H1 (cell line): ENCODE results near the gene SERPINB6. TPM values are rescaled to one million over a fixed set of nuclear protein-coding genes. Genes with fewer than 3 reads are reported as not detected.

Experiments
- CTCF ChIA-PET: fragments of 300-600 bp; sonication (Branson Sonifier 250); formaldehyde crosslinking; loops from one replicate; lab custom pipeline; 2021; ENCODE audit not compliant: partially characterized antibody; lab: Charles Lee
- POLR2A ChIA-PET: fragments of 300-600 bp; sonication (Branson Sonifier 250); formaldehyde crosslinking; loops from one replicate; lab custom pipeline; 2021; ENCODE audit warnings: inconsistent platforms; ENCODE audit not compliant: partially characterized antibody; lab: Charles Lee
- DNase-seq, 2 experiments: peaks; one replicate each; pipeline versions ENCODE4 v3.0.0 to v3.0.0-alpha.2; 2010 to 2022; ENCODE audit warnings: low spot score in 2 of 2, low read depth in 1 of 2, mixed read lengths in 1 of 2
- FAIRE-seq: peaks from 2 replicates; lab custom pipeline; 2011; peaks lifted over from hg19 to GRCh38; lab: Jason Lieb, UNC
- H2AFZ ChIP-seq: 2 replicates; pipeline ENCODE4 v1.8.1; 2012; ENCODE audit warnings: low read length, inconsistent platforms
- H2AK5ac ChIP-seq: 2 replicates; pipeline ENCODE4 v1.6.1; 2013; ENCODE audit warnings: low read depth, low read length
- H2BK120ac ChIP-seq: replicated peaks from 2 replicates; pipeline ENCODE3; 2013; ENCODE audit warnings: low read depth, low read length, inconsistent platforms
- H2BK12ac ChIP-seq: 2 replicates; pipeline ENCODE4 v1.6.1; 2013; ENCODE audit warnings: low read depth, low read length
- H2BK15ac ChIP-seq: 2 replicates; pipeline ENCODE4 v1.6.1; 2013; ENCODE audit warnings: low read length
- H2BK20ac ChIP-seq: 2 replicates; pipeline ENCODE4 v1.6.1; 2013; ENCODE audit warnings: low read length
- H2BK5ac ChIP-seq: 2 replicates; pipeline ENCODE4 v1.6.1; 2013; ENCODE audit warnings: low read depth, low read length
- H3K14ac ChIP-seq: 2 replicates; pipeline ENCODE4 v1.6.1; 2013; ENCODE audit warnings: inconsistent platforms; ENCODE audit not compliant: insufficient read length
- H3K18ac ChIP-seq: 2 replicates; pipeline ENCODE4 v1.6.1; 2013; ENCODE audit warnings: low read length; ENCODE audit errors: extremely low read depth
- H3K23ac ChIP-seq: 2 replicates; pipeline ENCODE4 v1.6.1; 2013; ENCODE audit warnings: inconsistent platforms; ENCODE audit not compliant: insufficient read length
- H3K23me2 ChIP-seq: 2 replicates; pipeline ENCODE4 v1.6.1; 2013; ENCODE audit warnings: low read depth, low read length
- H3K27ac ChIP-seq: 2 replicates; pipeline ENCODE4 v1.6.1; 2011; ENCODE audit warnings: low read depth, low read length, inconsistent platforms
- H3K27me3 ChIP-seq, 4 experiments: replicated peaks in 1 of 4; 1 replicate in 1 of 4; 2 replicates in 3 of 4; pipeline versions ENCODE4 v1.6.1 to v1.8.1; 2011 to 2013; ENCODE audit warnings: low read length in 3 of 4, mild to moderate bottlenecking in 3 of 4, inconsistent platforms in 2 of 4, mixed read lengths in 2 of 4, moderate library complexity in 1 of 4; ENCODE audit not compliant: control insufficient read depth in 3 of 4, insufficient read depth in 3 of 4; ENCODE audit errors: extremely low read depth in 1 of 4
- H3K36me3 ChIP-seq, 4 experiments: 2 replicates each; pipeline versions ENCODE4 v1.6.1 to v1.8.1; 2011 to 2013; ENCODE audit warnings: mild to moderate bottlenecking in 4 of 4, low read length in 3 of 4, moderate library complexity in 2 of 4, control low read depth in 1 of 4, inconsistent platforms in 1 of 4; ENCODE audit not compliant: insufficient read depth in 4 of 4, control insufficient read depth in 2 of 4
- H3K4ac ChIP-seq: replicated peaks from 2 replicates; pipeline ENCODE3; 2013; ENCODE audit warnings: low read length, low read depth, mixed read lengths, inconsistent platforms; ENCODE audit not compliant: insufficient read length
- H3K4me1 ChIP-seq, 4 experiments: replicated peaks in 1 of 4; 1 replicate in 1 of 4; 2 replicates in 3 of 4; pipeline versions ENCODE4 v1.6.1 to v1.8.1; 2011 to 2013; ENCODE audit warnings: low read length in 3 of 4, inconsistent platforms in 2 of 4, mixed read lengths in 1 of 4; ENCODE audit not compliant: insufficient read depth in 4 of 4, control insufficient read depth in 3 of 4
- H3K4me2 ChIP-seq, 2 experiments: 2 replicates each; pipeline versions ENCODE4 v1.6.1 to v1.8.1; 2011 to 2013; ENCODE audit warnings: low read depth in 2 of 2, low read length in 2 of 2, control low read depth in 1 of 2, inconsistent platforms in 1 of 2, mild to moderate bottlenecking in 1 of 2; ENCODE audit not compliant: insufficient read depth in 1 of 2
- H3K4me3 ChIP-seq, 4 experiments: fragments of 200-600, 300-600 bp in 1 of 4; sonication (generic), shearing (Covaris generic), sonication (Bioruptor Twin) in 1 of 4; 2 replicates each; pipeline versions ENCODE4 v1.5.1 to v1.8.1; 2011 to 2016; ENCODE audit warnings: low read length in 4 of 4, low read depth in 3 of 4, control low read depth in 2 of 4, inconsistent platforms in 2 of 4, mild to moderate bottlenecking in 2 of 4, mixed read lengths in 1 of 4, moderate library complexity in 1 of 4; ENCODE audit not compliant: insufficient read depth in 2 of 4; ENCODE audit errors: extremely low read depth in 1 of 4
- H3K56ac ChIP-seq: replicated peaks from 2 replicates; pipeline ENCODE3; 2013; ENCODE audit warnings: low read depth, mild to moderate bottlenecking, mixed read lengths, low read length, inconsistent platforms; ENCODE audit not compliant: insufficient read length
- H3K79me1 ChIP-seq: 2 replicates; pipeline ENCODE4 v1.6.1; 2013; ENCODE audit warnings: low read depth, low read length, control low read depth
- H3K79me2 ChIP-seq, 2 experiments: 2 replicates each; pipeline versions ENCODE4 v1.6.1 to v1.8.1; 2012 to 2013; ENCODE audit warnings: low read length in 2 of 2, mild to moderate bottlenecking in 2 of 2, inconsistent platforms in 1 of 2; ENCODE audit not compliant: insufficient read depth in 2 of 2, control insufficient read depth in 1 of 2
- H3K9ac ChIP-seq, 4 experiments: replicated peaks in 1 of 4; 1 replicate in 1 of 4; 2 replicates in 3 of 4; pipeline versions ENCODE4 v1.6.1 to v1.8.1; 2011 to 2013; ENCODE audit warnings: low read depth in 3 of 4, low read length in 3 of 4, control low read depth in 2 of 4, mild to moderate bottlenecking in 2 of 4, moderate library complexity in 2 of 4, inconsistent platforms in 1 of 4; ENCODE audit errors: extremely low read depth in 1 of 4
- H3K9me3 ChIP-seq, 2 experiments: 2 replicates each; pipeline versions ENCODE4 v1.6.1 to v1.8.1; 2012 to 2013; ENCODE audit warnings: mild to moderate bottlenecking in 2 of 2, moderate library complexity in 2 of 2, control low read depth in 1 of 2, inconsistent platforms in 1 of 2, low read depth in 1 of 2, low read length in 1 of 2, mixed read lengths in 1 of 2; ENCODE audit not compliant: insufficient read depth in 2 of 2
- H4K20me1 ChIP-seq, 2 experiments: replicated peaks in 1 of 2; 2 replicates each; pipeline versions ENCODE3 to v1.8.1; 2011 to 2013; ENCODE audit warnings: inconsistent platforms in 2 of 2, low read length in 2 of 2, mild to moderate bottlenecking in 1 of 2; ENCODE audit not compliant: insufficient read depth in 2 of 2, control insufficient read depth in 1 of 2
- H4K5ac ChIP-seq: 2 replicates; pipeline ENCODE4 v1.6.1; 2013; ENCODE audit warnings: low read length, low read depth, mixed read lengths, inconsistent platforms; ENCODE audit not compliant: insufficient read length
- H4K8ac ChIP-seq: 2 replicates; pipeline ENCODE4 v1.8.0; 2013; ENCODE audit warnings: mild to moderate bottlenecking, moderate library complexity, low read length, inconsistent platforms; ENCODE audit not compliant: insufficient read depth; ENCODE audit errors: extremely low read depth
- H4K91ac ChIP-seq: replicated peaks from 2 replicates; pipeline ENCODE3; 2013; ENCODE audit warnings: low read length, mixed read lengths, inconsistent platforms; ENCODE audit not compliant: insufficient read length
- CBX8 ChIP-seq: fragments of 300-800, 300-1000 bp; sonication (generic); IDR thresholded peaks from 2 replicates; pipeline ENCODE4 v1.7.1; 2016; ENCODE audit warnings: low read depth, low read length, borderline replicate concordance
- CTBP2 ChIP-seq: IDR thresholded peaks from 2 replicates; pipeline ENCODE4 v1.7.0; 2011; ENCODE audit warnings: borderline replicate concordance, mild to moderate bottlenecking, moderate library complexity, mixed read lengths, low read length; ENCODE audit not compliant: insufficient read depth, insufficient read length
- GTF2F1 ChIP-seq: IDR thresholded peaks from 2 replicates; pipeline ENCODE4 v1.6.1; 2012; ENCODE audit warnings: low read depth, low read length, improper control_type of control experiment, borderline replicate concordance
- POLR2A ChIP-seq, 2 experiments: IDR thresholded peaks; 1 replicate in 1 of 2; 2 replicates in 1 of 2; pipeline ENCODE4 v1.6.1; 2011; ENCODE audit warnings: low read depth in 2 of 2, low read length in 2 of 2, mild to moderate bottlenecking in 2 of 2; ENCODE audit errors: control extremely low read depth in 1 of 2
- RBBP5 ChIP-seq: IDR thresholded peaks from 2 replicates; pipeline ENCODE4 v1.7.1; 2012; ENCODE audit warnings: low read depth, mild to moderate bottlenecking, inconsistent platforms, low read length, moderate library complexity, borderline replicate concordance
- RXRA ChIP-seq: IDR thresholded peaks from 2 replicates; pipeline ENCODE4 v1.6.1; 2011; ENCODE audit warnings: low read depth, mild to moderate bottlenecking, low read length, moderate library complexity; ENCODE audit not compliant: insufficient read depth
- SP2 ChIP-seq: IDR thresholded peaks from 2 replicates; pipeline ENCODE4 v1.6.1; 2012; ENCODE audit warnings: mild to moderate bottlenecking, low read length, inconsistent platforms
- TAF7 ChIP-seq: optimal IDR thresholded peaks from 2 replicates; pipeline ENCODE3; 2011; ENCODE audit warnings: low read depth, mild to moderate bottlenecking, inconsistent platforms, low read length, moderate library complexity, borderline replicate concordance
- TBP ChIP-seq: IDR thresholded peaks from 2 replicates; pipeline ENCODE4 v1.6.1; 2011; ENCODE audit warnings: low read depth, low read length, improper control_type of control experiment
- WGBS, 2 experiments: shearing (Covaris generic) in 1 of 2; methylation state at CpG; one replicate each; pipeline versions ENCODE4 v1.1.6 to v1.1.7; 2013 to 2015; ENCODE audit warnings: low lambda C conversion rate in 2 of 2, mixed read lengths in 2 of 2, inconsistent platforms in 1 of 2, low coverage in 1 of 2, missing lambda C conversion rate in 1 of 2; ENCODE audit not compliant: insufficient replicate concordance in 2 of 2, insufficient coverage in 1 of 2, insufficient read length in 1 of 2; ENCODE audit errors: extremely low coverage in 1 of 2, missing lambda C conversion rate in 1 of 2; 5-methylcytosine and 5-hydroxymethylcytosine counted together
- polyA plus RNA-seq, 7 experiments: library from polyadenylated mRNA; depleted of rRNA in 3 of 7; stranded (reverse) in 5 of 7; unstranded in 2 of 7; fragments of >200 nt in 5 of 7; fragments of 200-250 nt in 2 of 7; gene quantifications; 1 replicate in 5 of 7; 2 replicates in 1 of 7; 4 replicates in 1 of 7; pipeline versions ENCODE4 v1.2.1 to v1.2.3, GENCODE V29; 2011 to 2013; ENCODE audit warnings: missing spikeins in 2 of 7, mixed read lengths in 2 of 7
- total RNA-seq: library from RNA; stranded (reverse); fragmentation: NEBNext Ultra II Directional; extraction: Animal tissue kit (Norgen Biotek cat#: 25700); gene quantifications from 2 replicates; pipeline ENCODE4 v1.2.1, GENCODE V29; 2021
- TF ChIP-seq, protein P1 (sequence below): IDR thresholded peaks from 2 replicates; pipeline ENCODE4 v1.6.1; 2011; ENCODE audit warnings: low read depth, mild to moderate bottlenecking, low read length; ENCODE audit not compliant: insufficient read depth

Gene SERPINB6
- total and polyA plus RNA-seq, 2 of the 8 experiments (the other 6 are each of a cell fraction or from before 2014, with no cell fraction given): 27.2 to 29.4 TPM

DNA sequence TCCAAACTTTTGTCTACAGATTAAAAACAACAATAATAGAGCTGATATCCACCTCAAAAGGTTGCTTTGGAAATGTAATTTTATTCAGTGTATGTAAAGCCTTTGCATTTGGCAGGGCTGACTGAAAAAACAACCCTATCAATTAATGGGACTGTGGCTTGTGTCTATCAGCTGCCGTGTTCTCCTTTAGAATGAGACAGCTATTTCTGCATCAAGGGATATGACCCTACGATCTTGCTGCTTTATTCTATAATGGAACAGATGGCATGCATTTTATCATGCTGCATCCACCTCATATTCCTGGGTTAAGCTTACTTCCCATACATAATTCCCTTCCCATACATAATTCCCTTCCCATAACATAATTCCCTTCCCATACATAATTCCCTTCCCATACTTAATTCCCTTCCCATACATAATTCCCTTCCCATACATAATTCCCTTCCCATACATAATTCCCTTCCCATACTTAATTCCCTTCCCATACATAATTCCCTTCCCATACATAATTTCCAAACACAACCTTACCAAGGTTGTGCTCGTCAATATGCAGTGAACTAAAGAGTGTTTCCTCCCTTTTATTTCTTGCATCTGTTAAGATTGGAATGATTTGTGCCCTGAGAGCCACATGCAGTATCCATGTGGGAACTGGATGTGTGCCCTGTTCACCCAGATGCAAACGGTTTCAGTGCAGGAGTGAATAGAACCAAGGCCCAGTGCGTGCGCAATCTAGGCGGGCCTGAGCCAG, 26.8 kb downstream of the SERPINB6 start:
- no peak overlapping the region for H2BK20ac ChIP-seq
- no peak overlapping the region for H3K9ac ChIP-seq
- H2BK120ac ChIP-seq: no peak overlapping the region
- H3K79me2 ChIP-seq: no peaks in the 10 kb centered on the region
- no peak overlapping the region for H4K8ac ChIP-seq
- no peak overlapping the region for H4K91ac ChIP-seq
- H3K4me1 ChIP-seq: no peaks in the 10 kb centered on the region; a peak in 1 of 7 replicates
- H3K4me3 ChIP-seq: no peak overlapping the region
- ChIA-PET CTCF (interaction anchor here (0.6 to 20.6 kb wide), 10 partner anchors 5 to 195 kb away, joined by 3 to 293 read pairs (median 3); no protein-coding TSS in a partner anchor), POLR2A (no interaction called here)
- H3K79me1 ChIP-seq: no peaks in the 10 kb centered on the region
- no peak overlapping the region for H2AK5ac ChIP-seq
- no peak overlapping the region for H3K23ac ChIP-seq
- no peak overlapping the region for H2BK5ac ChIP-seq
- H2BK15ac ChIP-seq: 0 out of 2 replicates have a peak overlapping the region, but pooled peaks have one; percentile 73
- no peak overlapping the region for H3K18ac ChIP-seq
- H3K36me3 ChIP-seq: no peaks in the 10 kb centered on the region
- H4K5ac ChIP-seq: no peak overlapping the region
- H3K14ac ChIP-seq: no peak overlapping the region
- peak overlapping the region; percentile 34 for H3K56ac ChIP-seq
- H3K4me2 ChIP-seq: no peak overlapping the region
- H2BK12ac ChIP-seq: 0 out of 2 replicates have a peak overlapping the region, but pooled peaks have one; percentile 43
- no peak overlapping the region for H2AFZ ChIP-seq
- no peaks in the 10 kb centered on the region for H4K20me1 ChIP-seq
- FAIRE-seq (no peak), DNase-seq (peak in 1 of 2 experiments; percentile 1)
- no peaks in the 10 kb centered on the region; a peak in 1 of 4 replicates for H3K9me3 ChIP-seq
- 92% methylated on average over 7 of the region's 7 CpGs; no CpG with 5 or more reads in 1 of the 2 experiments for WGBS, 2 experiments
- no peak overlapping the region for H3K27ac ChIP-seq
- no peak overlapping the region for H3K4ac ChIP-seq
- no peaks in the 10 kb centered on the region for H3K27me3 ChIP-seq
- no peaks in the 10 kb centered on the region; the same call in 1 of the 2 replicates for H3K23me2 ChIP-seq
- TF ChIP-seq POLR2A (IDR thresholded peaks at IDR 0.05; ENCODE audit: control extremely low read depth in 1 of 2, low read depth in 2 of 2, low read length in 2 of 2) (no peak), CBX8 (no peak), SP2 (no peak), GTF2F1 (no peak), TAF7 (no peak), TBP (no peak), RBBP5 (no peak), CTBP2 (no peak), RXRA (no peak)
- TF ChIP-seq, protein P1, sequence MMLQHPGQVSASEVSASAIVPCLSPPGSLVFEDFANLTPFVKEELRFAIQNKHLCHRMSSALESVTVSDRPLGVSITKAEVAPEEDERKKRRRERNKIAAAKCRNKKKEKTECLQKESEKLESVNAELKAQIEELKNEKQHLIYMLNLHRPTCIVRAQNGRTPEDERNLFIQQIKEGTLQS: no peak
